RCC 7860 (cell line): ENCODE measurements around the gene SOHLH2.

ENCODE experiments used
- DNase-seq: peaks from one replicate; pipeline ENCODE4 v3.0.0-alpha.2; 2015; ENCODE audit warnings: low spot score
- FAIRE-seq: peaks from 2 replicates; lab custom pipeline; 2012; peaks lifted over from hg19 to GRCh38; lab: Jason Lieb, UNC

SOHLH2 gene

GRCh38 chr13:36132376-36132775, 82.0 kb downstream of the SOHLH2 start:
- DNase-seq (no peak), FAIRE-seq (no peak)

DNA sequence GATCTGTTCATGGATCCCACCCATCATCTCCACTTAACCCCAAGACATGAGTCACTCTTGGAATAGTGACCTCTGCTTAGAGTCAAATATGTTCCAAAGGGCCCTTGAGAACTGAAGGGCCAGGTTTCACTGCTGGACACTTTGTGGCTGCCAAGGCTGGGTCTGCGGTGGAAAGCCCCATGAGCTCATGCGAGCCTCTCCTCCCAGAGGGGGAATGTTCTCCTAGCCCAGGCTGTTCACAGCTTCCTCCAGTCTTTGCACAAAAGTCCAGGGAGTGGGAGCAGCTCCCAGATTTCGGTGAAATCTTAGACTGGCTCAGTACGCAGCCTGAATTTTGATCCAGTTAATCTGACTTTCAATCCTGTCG, 82.4 kb downstream of the SOHLH2 start:
- FAIRE-seq = no peak
- no peak for DNase-seq

DNA sequence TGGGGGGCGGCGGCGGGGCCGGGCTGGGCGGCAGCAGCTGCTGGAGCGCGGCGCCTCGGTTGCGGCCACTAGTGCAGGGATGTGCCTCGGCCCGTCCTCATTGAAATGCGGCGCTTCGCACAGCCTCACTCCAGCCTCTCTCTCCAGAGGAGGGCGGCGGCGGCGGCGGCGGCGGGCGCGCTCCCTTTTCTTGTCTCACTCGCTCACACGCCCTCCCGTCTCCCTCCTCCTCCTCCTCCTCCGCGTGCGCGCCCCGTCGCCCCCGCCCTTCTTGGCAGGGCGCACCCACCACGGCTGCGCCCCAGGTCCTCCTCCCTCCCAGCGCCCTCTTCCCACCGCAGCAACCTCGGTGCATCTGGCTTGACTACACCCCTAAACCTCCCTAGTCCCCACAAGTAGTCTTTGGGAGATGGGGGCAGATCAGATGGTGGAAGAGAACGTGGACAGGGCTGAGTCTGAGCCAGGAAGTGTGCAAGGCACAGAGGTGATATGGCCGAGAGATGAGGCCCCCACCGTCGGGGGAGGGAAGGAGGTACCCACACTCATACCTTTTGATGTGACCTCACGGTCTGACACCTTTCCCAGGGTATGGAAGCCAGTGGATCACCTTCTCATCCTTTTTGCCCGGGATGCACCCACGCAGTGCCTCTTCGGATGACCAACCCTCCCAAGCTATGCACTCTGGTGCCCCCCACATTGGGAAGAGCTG, 83.0 kb downstream of the SOHLH2 start, which contains the start of gene DCLK1:
Gene DCLK1 (minus strand): TSS at position 161 of the 709 bp plus-strand sequence.
- FAIRE-seq (no peak), DNase-seq (peak; percentile 8)

- FAIRE-seq (no peak), DNase-seq (no peak)
Observed at GRCh38 chr13:36130552-36131221, 83.7 kb downstream of the SOHLH2 start.

DNA sequence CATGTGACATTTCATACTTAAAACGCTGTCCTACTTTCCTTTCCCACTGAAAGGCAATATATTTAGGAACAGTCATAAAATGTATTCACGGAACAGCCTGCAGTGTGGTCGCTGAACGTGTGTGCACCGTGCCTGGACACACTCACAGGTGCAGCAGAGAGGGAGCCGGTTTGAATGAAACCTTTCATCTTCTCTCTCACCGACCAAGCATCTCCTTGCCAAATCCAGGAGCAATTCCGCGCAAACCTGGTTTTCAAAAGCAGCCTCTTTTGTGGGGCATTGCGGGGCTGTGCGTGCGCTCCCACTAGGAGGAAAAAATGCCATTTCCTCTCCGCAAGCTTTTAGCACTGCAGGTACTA, 84.2 kb downstream of the SOHLH2 start:
- no peak for FAIRE-seq
- no peak for DNase-seq

DNA sequence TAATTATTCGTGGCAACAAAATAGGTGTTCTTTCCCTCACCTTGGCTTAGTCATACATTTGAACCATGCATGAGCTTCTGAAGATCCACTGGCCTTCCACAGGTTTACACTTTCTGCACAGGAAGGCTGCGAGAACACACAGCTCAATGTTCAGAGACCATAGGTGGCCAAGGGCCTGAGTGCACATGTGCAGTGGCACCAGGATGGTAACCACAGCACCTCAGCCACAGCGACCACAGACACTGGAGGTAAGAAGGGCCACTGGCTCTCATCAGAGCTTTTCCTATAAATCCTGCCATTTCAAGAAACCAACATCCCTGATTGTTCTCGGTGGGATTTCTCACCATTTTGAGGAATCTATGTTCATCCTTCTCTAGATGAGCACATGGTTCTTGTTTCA, 84.8 kb downstream of the SOHLH2 start:
- FAIRE-seq = no peak
- DNase-seq = no peak

GRCh38 chr13:36126491-36126890, 87.9 kb downstream of the SOHLH2 start:
- FAIRE-seq = no peak
- no peak for DNase-seq

DNA sequence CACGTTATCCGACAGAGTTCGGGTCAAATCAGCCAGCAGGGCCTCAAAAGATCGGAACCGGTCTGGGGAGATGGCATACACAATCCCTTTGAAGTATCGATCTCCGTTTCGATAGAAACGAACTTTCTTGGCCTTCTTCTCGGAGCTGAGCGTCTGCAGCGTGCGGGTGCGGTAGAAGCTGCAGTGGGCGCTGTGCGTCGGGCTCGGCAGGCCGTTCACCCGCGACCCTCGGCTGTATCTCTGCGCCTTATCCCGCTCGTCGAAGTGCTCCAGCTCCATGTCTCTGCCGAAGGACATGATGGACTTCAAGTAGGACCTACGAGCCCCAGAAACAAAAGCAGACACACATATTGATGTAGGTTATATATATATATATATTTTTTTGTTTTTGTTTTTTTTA, 88.5 kb downstream of the SOHLH2 start:
- FAIRE-seq (no peak), DNase-seq (no peak)

DNA sequence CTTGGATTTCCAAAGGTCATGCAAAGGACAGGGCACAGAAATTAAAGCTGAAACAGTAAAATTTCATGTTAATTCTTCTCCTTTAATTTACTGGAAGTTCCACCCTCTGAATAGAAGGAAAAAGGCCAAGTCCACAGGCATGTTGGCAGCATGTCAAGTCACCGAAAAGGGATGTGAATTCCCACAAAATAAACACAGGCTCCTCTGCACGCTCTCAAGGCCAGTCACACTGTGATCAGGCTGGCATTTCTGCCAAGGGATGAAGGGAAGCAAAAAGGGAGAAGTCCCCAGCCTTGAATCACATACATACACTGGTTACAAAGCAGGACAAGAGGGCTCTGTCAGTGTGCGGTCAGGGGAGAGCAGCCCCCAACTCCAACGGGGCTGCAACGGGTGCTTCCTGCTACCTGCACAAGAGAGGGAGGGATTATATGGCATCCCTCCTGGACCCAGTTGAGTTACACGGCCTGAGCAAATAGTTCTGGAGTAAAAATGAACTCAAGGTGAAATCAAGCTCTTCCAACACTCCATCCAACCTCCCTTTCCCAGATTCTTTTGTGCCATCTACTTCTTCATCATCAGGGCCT, 90.0 kb downstream of the SOHLH2 start:
- no peak for FAIRE-seq

More for the DNA sequence above, 90.0 kb downstream of the SOHLH2 start:
- DNase-seq = no peak
